CD4-positive, CD25-positive, alpha-beta regulatory T cell (primary cell): ENCODE data around the gene MAP1A. TPM values are rescaled to one million over a fixed set of nuclear protein-coding genes. Genes with fewer than 3 reads are reported as not detected.
"Not testable (repeated sequence)": the region's sequence is repeated elsewhere in the genome, so short reads cannot be mapped to it uniquely, and the experiment has no call there.

Experiments used
- ATAC-seq, 2 donors: fragments of 150-1000 bp; cut with Tn5 transposase; one replicate each; pipeline ENCODE4 v1.10.0; 2021; ENCODE audit warnings: low read depth in 2 of 2, moderate number of reproducible peaks in 2 of 2, moderate library complexity in 1 of 2
- DNase-seq, 3 donors: peaks; one replicate each; pipeline versions ENCODE4 v3.0.0 to v3.0.0-alpha.2; 2012 to 2022; ENCODE audit warnings: mixed read lengths in 1 of 3
- H3K27ac ChIP-seq: one replicate; pipeline ENCODE4 v1.7.0; 2013; ENCODE audit warnings: mild to moderate bottlenecking, low read length; ENCODE audit not compliant: insufficient read depth, poor library complexity, severe bottlenecking
- H3K27me3 ChIP-seq: one replicate; pipeline ENCODE4 v1.7.0; 2013; ENCODE audit warnings: low read length; ENCODE audit not compliant: control insufficient read depth, insufficient read depth
- H3K36me3 ChIP-seq: one replicate; pipeline ENCODE4 v1.7.0; 2013; ENCODE audit warnings: mild to moderate bottlenecking, low read length, moderate library complexity; ENCODE audit not compliant: control insufficient read depth, insufficient read depth
- H3K4me1 ChIP-seq: 2 replicates; pipeline ENCODE4 v1.7.0; 2013; ENCODE audit warnings: mild to moderate bottlenecking, low read length; ENCODE audit not compliant: insufficient read depth, control insufficient read depth, poor library complexity, severe bottlenecking
- H3K4me3 ChIP-seq: one replicate; pipeline ENCODE4 v1.7.0; 2013; ENCODE audit warnings: low read depth, mild to moderate bottlenecking, low read length, moderate library complexity
- H3K9me3 ChIP-seq, 2 experiments: 1 replicate in 1 of 2; 2 replicates in 1 of 2; pipeline ENCODE4 v1.7.0; 2013; ENCODE audit warnings: low read length in 2 of 2, mild to moderate bottlenecking in 1 of 2, moderate library complexity in 1 of 2; ENCODE audit not compliant: control insufficient read depth in 2 of 2
- H3K27ac Mint-ChIP-seq, 3 donors: one replicate each; pipeline ENCODE4 v1.8.0; 2020 to 2022; ENCODE audit warnings: mild to moderate bottlenecking in 3 of 3, mixed read lengths in 3 of 3, moderate library complexity in 2 of 3
- H3K27me3 Mint-ChIP-seq: one replicate; pipeline ENCODE4 v1.8.0; 2022; ENCODE audit warnings: mild to moderate bottlenecking, mixed read lengths
- H3K36me3 Mint-ChIP-seq: one replicate; pipeline ENCODE4 v1.8.0; 2020; ENCODE audit warnings: mixed read lengths
- H3K4me1 Mint-ChIP-seq, 4 donors: one replicate each; pipeline ENCODE4 v1.8.0; 2020 to 2022; ENCODE audit warnings: mixed read lengths in 4 of 4, mild to moderate bottlenecking in 1 of 4
- H3K4me3 Mint-ChIP-seq, 4 donors: one replicate each; pipeline ENCODE4 v1.8.0; 2020 to 2022; ENCODE audit warnings: mild to moderate bottlenecking in 4 of 4, mixed read lengths in 4 of 4, moderate library complexity in 3 of 4
- H3K9me3 Mint-ChIP-seq, 7 donors: one replicate each; pipeline ENCODE4 v1.8.0; 2020 to 2022; ENCODE audit warnings: mixed read lengths in 7 of 7, mild to moderate bottlenecking in 3 of 7, moderate library complexity in 2 of 7
- polyA plus RNA-seq, 4 donors: library from polyadenylated mRNA; unstranded; fragments of 300-500 nt; fragmentation: Illumina TruSeq; gene quantifications; one replicate each; pipeline ENCODE4 v1.2.3, GENCODE V29; 2021
- total RNA-seq: library from RNA; stranded (reverse); gene quantifications from one replicate; pipeline ENCODE4 v1.2.3, GENCODE V29; 2022

Gene MAP1A
- total and polyA plus RNA-seq, 5 donors from 2014 or later, result 0.01 to 1.7 (median 0.10) TPM; not detected in 1

DNA sequence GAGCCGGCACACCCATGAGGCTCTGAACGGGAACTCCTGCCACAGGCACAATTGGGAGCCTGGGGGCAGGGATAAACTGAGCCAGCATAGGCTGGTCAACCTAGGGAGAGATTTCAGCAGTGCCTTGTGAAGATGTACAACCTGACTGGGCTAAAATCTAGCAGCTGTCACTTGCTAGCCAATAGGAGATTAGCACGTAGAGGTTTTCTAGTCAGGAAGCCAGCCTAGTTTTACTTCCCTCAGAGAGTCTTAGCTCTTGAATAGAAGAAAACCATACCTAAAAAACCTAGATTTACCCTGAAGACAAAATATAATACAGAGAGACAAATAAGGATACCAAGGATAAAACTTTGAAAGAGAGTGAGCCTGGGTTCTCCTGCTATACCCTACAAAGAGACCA is 45.3 kb downstream of the MAP1A start:
- ATAC-seq, H3K4me3 ChIP-seq, H3K27me3 Mint-ChIP-seq, H3K9me3 ChIP-seq, H3K9me3 Mint-ChIP-seq, H3K36me3 ChIP-seq, DNase-seq, H3K4me1 ChIP-seq, H3K36me3 Mint-ChIP-seq, H3K27me3 ChIP-seq, H3K27ac ChIP-seq, H3K27ac Mint-ChIP-seq, H3K4me1 Mint-ChIP-seq, H3K4me3 Mint-ChIP-seq: not testable (repeated sequence)

DNA sequence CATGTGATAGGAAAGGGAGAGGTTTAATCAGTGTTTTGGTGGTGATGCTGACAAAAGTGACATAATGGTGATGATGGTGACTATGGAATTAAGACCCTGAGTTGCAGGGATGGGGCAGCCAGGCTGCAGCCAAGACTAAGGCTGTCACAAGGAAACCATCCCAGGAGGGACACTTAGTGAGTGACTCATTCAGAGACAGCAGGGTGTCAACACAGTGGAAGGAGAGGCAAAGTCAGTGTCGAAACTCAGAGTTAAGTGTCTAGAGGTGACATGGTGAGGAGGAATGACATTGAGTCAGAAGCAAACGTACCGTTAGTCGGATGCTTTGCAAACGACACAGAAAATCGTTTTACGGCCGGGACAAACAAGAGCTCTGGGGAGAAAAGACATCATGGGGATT is 46.4 kb downstream of the MAP1A start:
- H3K27ac Mint-ChIP-seq, H3K9me3 ChIP-seq, H3K9me3 Mint-ChIP-seq, H3K36me3 ChIP-seq, H3K4me3 Mint-ChIP-seq, H3K27me3 Mint-ChIP-seq, H3K36me3 Mint-ChIP-seq, H3K27me3 ChIP-seq, H3K4me1 Mint-ChIP-seq, H3K4me3 ChIP-seq, ATAC-seq, DNase-seq, H3K27ac ChIP-seq, H3K4me1 ChIP-seq: not testable (repeated sequence)

DNA sequence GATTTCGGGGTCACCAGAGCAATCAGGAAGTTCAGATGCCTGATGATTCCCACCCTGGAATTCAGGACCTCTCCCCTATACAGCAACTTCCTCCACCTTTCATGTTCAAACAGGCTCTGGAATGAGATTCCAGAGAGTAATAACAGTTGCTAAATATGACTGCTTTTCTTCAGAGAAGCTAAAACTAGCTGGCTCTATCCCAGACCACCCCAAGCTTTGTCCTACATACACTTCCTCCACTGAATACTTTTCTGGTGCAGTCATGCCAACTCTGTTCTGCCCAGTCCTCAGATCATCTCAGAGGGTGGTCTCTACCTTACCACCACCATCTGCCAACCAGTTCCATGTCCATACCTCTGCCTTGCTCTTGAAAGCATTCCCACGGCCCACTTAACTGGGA is 49.2 kb downstream of the MAP1A start:
- H3K36me3 ChIP-seq, H3K4me1 ChIP-seq, H3K27ac Mint-ChIP-seq, H3K9me3 ChIP-seq, ATAC-seq, H3K4me1 Mint-ChIP-seq, DNase-seq, H3K4me3 ChIP-seq, H3K27me3 Mint-ChIP-seq, H3K27me3 ChIP-seq, H3K36me3 Mint-ChIP-seq, H3K4me3 Mint-ChIP-seq, H3K27ac ChIP-seq, H3K9me3 Mint-ChIP-seq: not testable (repeated sequence)

DNA sequence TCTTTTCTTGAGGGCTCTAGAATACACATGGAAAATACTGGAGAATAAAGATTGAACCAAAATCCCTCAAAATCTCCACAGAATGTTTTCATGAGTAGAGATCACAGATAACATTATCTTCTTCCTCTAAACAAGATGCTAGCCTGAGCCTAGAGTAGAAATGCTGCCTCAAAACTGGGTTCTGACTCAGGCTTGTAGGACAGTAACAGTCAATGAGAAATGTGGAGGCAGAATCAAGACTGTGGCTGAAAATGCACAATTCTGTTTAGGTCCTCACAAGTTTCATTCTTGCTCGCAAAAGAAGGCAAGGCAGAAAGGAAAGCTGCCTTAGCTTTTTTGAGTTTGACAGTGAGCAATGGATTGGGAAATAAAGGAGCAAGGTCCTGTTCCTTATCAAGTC is 57.2 kb downstream of the MAP1A start:
- not testable (repeated sequence) for H3K9me3 ChIP-seq, H3K4me1 ChIP-seq, H3K36me3 ChIP-seq, H3K4me1 Mint-ChIP-seq, H3K36me3 Mint-ChIP-seq, H3K27ac ChIP-seq, ATAC-seq, H3K9me3 Mint-ChIP-seq, H3K27me3 ChIP-seq, H3K27me3 Mint-ChIP-seq, H3K4me3 Mint-ChIP-seq, DNase-seq, H3K4me3 ChIP-seq, H3K27ac Mint-ChIP-seq

Other genes with a start within 250 kb of the MAP1A start
- not detected for gene TGM7, start 215.4 kb upstream of the MAP1A start, total RNA-seq
- not detected for gene TGM7, start 215.4 kb upstream of the MAP1A start, polyA plus RNA-seq
- gene LCMT2, start 187.0 kb upstream of the MAP1A start, total RNA-seq, result 9.9 TPM
- gene LCMT2, start 187.0 kb upstream of the MAP1A start, polyA plus RNA-seq, result 1 to 10 TPM; 2.9 to 7.9 (median 3.5) TPM
- 20.9 TPM for gene ZSCAN29, start 146.6 kb upstream of the MAP1A start, total RNA-seq
- gene ZSCAN29, start 146.6 kb upstream of the MAP1A start, polyA plus RNA-seq, result 1 to 10 TPM; 5.0 to 7.7 (median 6.1) TPM
- 12.1 TPM for gene TUBGCP4, start 146.5 kb upstream of the MAP1A start, total RNA-seq
- gene TUBGCP4, start 146.5 kb upstream of the MAP1A start, polyA plus RNA-seq, result 10 to 100 TPM; 10.2 to 12.2 (median 11.1) TPM
- gene TP53BP1, start 24.5 kb upstream of the MAP1A start, total RNA-seq, result 42.1 TPM
- 1 to 10 TPM; 3.9 to 7.9 (median 6.0) TPM for gene TP53BP1, start 24.5 kb upstream of the MAP1A start, polyA plus RNA-seq
- gene PPIP5K1, start 72.6 kb downstream of the MAP1A start, total RNA-seq, result 34.0 TPM
- 1 to 10 TPM; 4.3 to 7.1 (median 5.7) TPM for gene PPIP5K1, start 72.6 kb downstream of the MAP1A start, polyA plus RNA-seq
- gene CKMT1B, start 76.4 kb downstream of the MAP1A start, total RNA-seq, result not detected
- not detected for gene CKMT1B, start 76.4 kb downstream of the MAP1A start, polyA plus RNA-seq
- gene STRC, start 101.2 kb downstream of the MAP1A start, total RNA-seq, result 1.5 TPM
- not detected for gene STRC, start 101.2 kb downstream of the MAP1A start, polyA plus RNA-seq
- gene CATSPER2, start 131.2 kb downstream of the MAP1A start, total RNA-seq, result 6.3 TPM
- gene CATSPER2, start 131.2 kb downstream of the MAP1A start, polyA plus RNA-seq, result 1 to 10 TPM in 1 of 4 donors, under 1 TPM in 3; 0.17 to 1.5 (median 0.51) TPM
- not detected for gene CKMT1A, start 176.3 kb downstream of the MAP1A start, total RNA-seq
- not detected for gene CKMT1A, start 176.3 kb downstream of the MAP1A start, polyA plus RNA-seq
- 156 TPM for gene PDIA3, start 228.8 kb downstream of the MAP1A start, total RNA-seq
- 100 to 1,000 TPM; 204 to 305 (median 256) TPM for gene PDIA3, start 228.8 kb downstream of the MAP1A start, polyA plus RNA-seq